Adrenal gland (tissue), 12 donors: ENCODE measurements around the gene CEP41. TPM values are rescaled to one million over a fixed set of nuclear protein-coding genes. Genes with fewer than 3 reads are reported as not detected.

Experiments used
- DNase-seq, 7 donors: peaks; one replicate each; pipeline ENCODE4 v3.0.0-alpha.2; 2019 to 2020
- H3K27ac ChIP-seq, 5 donors: fragments of 200-600 bp; sonication (generic) in 4 of 5; 1 replicate in 3 of 5; 2 replicates in 2 of 5; pipeline versions ENCODE4 v1.5.1 to v1.8.0; 2016 to 2020; ENCODE audit warnings: mild to moderate bottlenecking in 1 of 5
- H3K27me3 ChIP-seq: fragments of 200-600 bp; 2 replicates; pipeline ENCODE4 v1.8.0; 2021
- H3K36me3 ChIP-seq, 2 donors: fragments of 200-600 bp; replicated peaks in 1 of 2; 1 replicate in 1 of 2; 2 replicates in 1 of 2; pipeline versions ENCODE4 v1.5.1 to v1.8.0; 2018 to 2022
- H3K4me1 ChIP-seq, 2 donors: fragments of 200-600 bp; replicated peaks in 1 of 2; 1 replicate in 1 of 2; 2 replicates in 1 of 2; pipeline versions ENCODE4 v1.5.1 to v1.8.0; 2018 to 2021
- H3K4me3 ChIP-seq, 4 donors: fragments of 200-600 bp; sonication (generic) in 3 of 4; one replicate each; pipeline ENCODE4 v1.5.1; 2016 to 2018
- H3K9me3 ChIP-seq, 3 donors: fragments of 200-600 bp; sonication (generic) in 1 of 3; replicated peaks in 1 of 3; 1 replicate in 2 of 3; 2 replicates in 1 of 3; pipeline versions ENCODE4 v1.5.1 to v1.8.0; 2016 to 2021
- POLR2A ChIP-seq, 2 donors: fragments of 450-650 bp; IDR thresholded peaks; one replicate each; pipeline ENCODE4 v1.6.1; 2017; ENCODE audit warnings: antibody characterized with exemption in 2 of 2, mild to moderate bottlenecking in 2 of 2, moderate library complexity in 1 of 2
- WGBS, 4 donors: extraction: QIAGEN DNeasy Blood & Tissue Kit in 2 of 4; methylation state at CpG; one replicate each; pipeline versions ENCODE4 v1.1.5 to v1.1.7; 2013 to 2017; 5-methylcytosine and 5-hydroxymethylcytosine counted together
- intact Hi-C, 2 donors: fragments of 100-400 bp; cut with DNase I; formaldehyde crosslinking; loops; one replicate each; pipeline versions ENCODE4 v1.14.1 to v1.15.0; 2022 to 2023
- polyA plus RNA-seq, 3 donors: library from polyadenylated mRNA; stranded (reverse); fragments of 200-250 nt in 2 of 3; fragments of 350-450 nt in 1 of 3; fragmentation: Illumina TruSeq in 1 of 3; extraction: RNeasy Lipid Tissue Mini Kit (QIAGEN cat#74804) in 1 of 3; gene quantifications; one replicate each; pipeline ENCODE4 v1.2.3, GENCODE V29; 2013 to 2014
- total RNA-seq, 9 donors: library from RNA; depleted of rRNA in 4 of 9; stranded (reverse); fragments of >200 nt in 4 of 9; fragments of 120-200 nt in 1 of 9; fragmentation: NEBNext Ultra II Directional in 1 of 9; extraction: Animal tissue kit (Norgen Biotek cat#: 25700) in 1 of 9; gene quantifications; one replicate each; pipeline versions ENCODE4 v1.1.0 to v1.2.4, GENCODE V29; 2013 to 2023
- TF ChIP-seq, protein P1 (sequence below), 6 experiments: fragments of 450-650 bp in 4 of 6; fragments of 200-600 bp in 2 of 6; sonication (generic) in 1 of 6; IDR thresholded peaks; 1 replicate in 5 of 6; 2 replicates in 1 of 6; pipeline versions ENCODE4 v1.5.1 to v1.8.0; 2016 to 2021; ENCODE audit warnings: antibody characterized with exemption in 6 of 6, mild to moderate bottlenecking in 2 of 6, moderate library complexity in 1 of 6
- donor health status: healthy with polysubstance abuse.
- donor health status: Bipolar disorder and iron deficiency.
- donor health status: DM: yes; HTN: yes; CAD: no.
- donor health status: DM: no; HTN: no; CAD: no.
- donor health status: DM: no; HTN: no; CAD: no.
- donor health status: DM: yes; HTN: yes; CAD: no.

CEP41 gene
- total and polyA plus RNA-seq, 12 donors = 3.9 to 22.9 (median 15.4) TPM

DNA sequence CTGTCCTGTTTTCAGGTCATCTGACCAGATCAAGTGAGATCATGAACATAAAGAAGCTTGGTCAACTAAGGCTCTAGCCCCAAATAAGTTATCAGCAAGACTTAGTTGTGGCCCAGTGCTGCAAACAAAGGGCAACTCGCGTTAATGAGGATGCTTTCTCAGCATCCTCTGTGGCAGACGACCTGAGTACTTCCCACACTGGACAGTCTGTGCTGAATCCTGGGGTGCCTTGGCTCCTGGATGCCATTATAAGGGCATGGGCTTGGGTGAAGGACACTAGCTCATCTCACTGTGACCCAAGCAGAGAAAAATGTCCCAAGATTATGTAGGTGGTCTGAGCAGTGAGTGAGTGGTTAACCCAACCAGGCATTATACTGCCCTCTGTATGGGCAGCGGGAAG lies 82.3 kb downstream of the CEP41 start:
- H3K27ac ChIP-seq = peak overlapping the region in 1 of 5 donors; percentile 1
- WGBS, 4 donors = 83 to 97% (median 95%) methylated on average over 3 to 4 of the region's 4 CpGs
- DNase-seq = peak in 2 of 7 donors; percentile 3 to 14
- intact Hi-C loops = no loop called here
- no peaks in the 10 kb centered on the region for H3K36me3 ChIP-seq
- no peak for TF ChIP-seq POLR2A (IDR thresholded peaks at IDR 0.05)
- TF ChIP-seq, protein P1, sequence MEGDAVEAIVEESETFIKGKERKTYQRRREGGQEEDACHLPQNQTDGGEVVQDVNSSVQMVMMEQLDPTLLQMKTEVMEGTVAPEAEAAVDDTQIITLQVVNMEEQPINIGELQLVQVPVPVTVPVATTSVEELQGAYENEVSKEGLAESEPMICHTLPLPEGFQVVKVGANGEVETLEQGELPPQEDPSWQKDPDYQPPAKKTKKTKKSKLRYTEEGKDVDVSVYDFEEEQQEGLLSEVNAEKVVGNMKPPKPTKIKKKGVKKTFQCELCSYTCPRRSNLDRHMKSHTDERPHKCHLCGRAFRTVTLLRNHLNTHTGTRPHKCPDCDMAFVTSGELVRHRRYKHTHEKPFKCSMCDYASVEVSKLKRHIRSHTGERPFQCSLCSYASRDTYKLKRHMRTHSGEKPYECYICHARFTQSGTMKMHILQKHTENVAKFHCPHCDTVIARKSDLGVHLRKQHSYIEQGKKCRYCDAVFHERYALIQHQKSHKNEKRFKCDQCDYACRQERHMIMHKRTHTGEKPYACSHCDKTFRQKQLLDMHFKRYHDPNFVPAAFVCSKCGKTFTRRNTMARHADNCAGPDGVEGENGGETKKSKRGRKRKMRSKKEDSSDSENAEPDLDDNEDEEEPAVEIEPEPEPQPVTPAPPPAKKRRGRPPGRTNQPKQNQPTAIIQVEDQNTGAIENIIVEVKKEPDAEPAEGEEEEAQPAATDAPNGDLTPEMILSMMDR (IDR thresholded peaks at IDR 0.05) = no peak
- H3K4me1 ChIP-seq = peaks cover 14 to 23% of the 10 kb centered on the region in 2 donors
- no peaks in the 10 kb centered on the region for H3K27me3 ChIP-seq
- H3K4me3 ChIP-seq = no peak overlapping the region
- H3K9me3 ChIP-seq = peaks cover 0 to 7% (median 0%) of the 10 kb centered on the region in 3 donors

DNA sequence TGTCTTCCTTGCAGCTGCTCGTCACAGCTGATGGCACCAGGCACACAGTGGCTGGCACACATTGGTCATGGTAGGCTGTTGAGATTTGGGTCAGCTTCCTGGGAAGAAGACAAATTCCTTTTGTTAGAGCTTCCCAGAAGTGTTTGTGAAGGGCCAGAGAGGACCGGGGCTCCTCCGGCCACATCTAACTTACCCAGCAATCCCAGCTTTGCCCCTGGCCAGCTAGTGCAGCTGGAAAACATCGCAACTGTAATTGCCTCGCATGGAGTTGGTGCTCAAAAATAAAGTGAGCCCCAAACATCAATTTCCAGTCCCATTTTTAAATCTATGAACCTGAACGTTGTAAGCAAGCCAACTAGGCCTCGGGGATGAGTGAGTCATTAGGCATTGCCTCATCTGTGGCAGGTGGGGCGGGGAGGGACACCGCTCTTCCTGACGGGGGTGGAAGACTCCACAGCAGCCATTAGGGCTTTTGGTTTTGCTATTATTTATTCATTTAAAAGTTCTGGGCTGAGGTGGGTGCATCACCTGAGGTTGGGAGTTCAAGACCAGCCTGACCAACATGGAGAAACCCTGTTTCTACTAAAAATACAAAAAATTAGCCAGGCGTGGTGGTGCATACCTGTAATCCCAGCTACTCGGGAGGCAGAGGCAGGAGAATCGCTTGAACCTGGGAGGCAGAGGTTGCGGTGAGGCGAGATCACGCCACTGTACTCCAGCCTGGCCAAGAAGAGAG lies 83.8 kb downstream of the CEP41 start:
- WGBS, 4 donors = 61 to 65% (median 64%) methylated on average over 16 of the region's 16 CpGs
- intact Hi-C loops = no loop called here
- Histone ChIP-seq H3K9me3 (peaks cover 0 to 7% (median 0%) of the 10 kb centered on the region in 3 donors), H3K4me3 (no peak overlapping the region), H3K36me3 (no peaks in the 10 kb centered on the region), H3K4me1 (peaks cover 21 to 27% of the 10 kb centered on the region in 2 donors), H3K27ac (peak overlapping the region; percentile 10 to 91 (median 81)), H3K27me3 (no peaks in the 10 kb centered on the region)
- TF ChIP-seq, protein P1 (IDR thresholded peaks at IDR 0.05) = no peak
- TF ChIP-seq POLR2A (IDR thresholded peaks at IDR 0.05) = no peak
- DNase-seq = peak; percentile 78 to 91 (median 87)

DNA sequence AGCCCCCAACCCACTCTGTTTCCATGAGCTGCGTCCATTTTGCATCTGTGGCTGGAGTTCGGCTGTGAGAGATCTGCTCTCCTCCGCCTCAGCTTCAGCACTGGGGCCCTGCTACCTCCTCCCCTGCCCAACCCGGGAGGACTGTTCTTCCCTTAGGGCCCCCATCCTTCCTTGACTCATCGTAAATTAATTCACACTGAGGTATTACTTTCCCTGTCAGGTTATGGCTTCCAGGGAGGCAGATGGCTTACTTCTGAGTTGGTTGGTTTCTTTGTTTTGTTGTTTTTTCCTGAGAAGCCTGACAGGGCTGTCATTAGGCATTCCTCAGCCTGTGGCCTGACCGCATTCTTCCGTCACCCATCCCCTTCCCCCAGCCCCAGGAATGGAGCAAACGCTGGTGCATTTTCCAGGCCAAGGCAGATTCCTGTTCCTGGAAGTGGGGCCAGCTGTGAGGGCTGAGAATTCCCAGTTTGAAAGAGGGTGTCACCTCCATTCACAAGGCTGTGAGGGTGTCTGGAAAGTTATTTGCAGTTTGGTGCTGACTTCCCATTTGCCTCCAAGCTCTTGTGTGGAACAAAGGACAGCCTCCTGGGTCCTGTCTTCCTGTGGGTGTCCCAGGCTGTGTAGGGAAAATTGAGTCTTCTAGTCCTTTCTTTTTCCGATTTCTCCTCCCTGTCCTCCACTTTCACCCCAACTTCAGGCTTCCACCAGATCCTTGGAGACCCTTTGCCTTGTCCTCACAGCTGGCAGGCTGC lies 84.5 kb downstream of the CEP41 start:
- peak in 6 of 7 donors; percentile 43 to 77 (median 53) for DNase-seq
- peak overlapping the region; percentile 10 to 91 (median 81) for H3K27ac ChIP-seq
- peaks cover 0 to 7% (median 0%) of the 10 kb centered on the region in 3 donors for H3K9me3 ChIP-seq
- H3K4me3 ChIP-seq = no peak overlapping the region
- peaks cover 21 to 27% of the 10 kb centered on the region in 2 donors for H3K4me1 ChIP-seq
- WGBS, 4 donors = 65 to 77% (median 72%) methylated on average over 9 of the region's 9 CpGs
- intact Hi-C loops = no loop called here
- H3K27me3 ChIP-seq = no peaks in the 10 kb centered on the region
- no peaks in the 10 kb centered on the region for H3K36me3 ChIP-seq
- TF ChIP-seq POLR2A (IDR thresholded peaks at IDR 0.05) = no peak
- TF ChIP-seq, protein P1 (IDR thresholded peaks at IDR 0.05) = no peak

DNA sequence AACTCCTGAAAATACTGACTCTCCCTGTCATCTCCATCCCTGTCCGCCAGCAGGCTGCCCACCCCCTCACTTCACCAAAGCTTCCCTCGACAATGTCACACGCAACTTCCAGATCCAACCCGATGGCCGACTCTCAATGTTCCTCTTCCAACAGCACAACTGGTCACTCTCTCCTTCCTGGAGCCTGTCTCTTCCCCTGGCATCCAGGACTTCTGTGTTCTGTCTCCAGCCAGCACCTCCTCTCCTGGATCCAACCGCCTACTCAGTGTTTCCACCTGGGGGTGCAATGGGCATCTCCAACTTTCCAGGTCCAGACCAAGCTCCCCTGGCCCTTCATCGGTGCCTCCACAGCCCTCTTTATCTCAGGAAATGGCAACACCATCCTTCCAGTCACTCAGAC lies 87.6 kb downstream of the CEP41 start:
- H3K4me3 ChIP-seq = no peak overlapping the region
- 86 to 94% (median 91%) methylated on average over 7 of the region's 7 CpGs for WGBS, 4 donors
- peak overlapping the region in 4 of 5 donors; percentile 13 to 81 (median 66) for H3K27ac ChIP-seq
- no peaks in the 10 kb centered on the region for H3K9me3 ChIP-seq
- TF ChIP-seq, protein P1 (IDR thresholded peaks at IDR 0.05) = no peak
- no peak for TF ChIP-seq POLR2A (IDR thresholded peaks at IDR 0.05)
- no peaks in the 10 kb centered on the region for H3K27me3 ChIP-seq
- peak in 2 of 7 donors; percentile 16 to 51 for DNase-seq
- no peaks in the 10 kb centered on the region for H3K36me3 ChIP-seq
- H3K4me1 ChIP-seq = peaks cover 21 to 27% of the 10 kb centered on the region in 2 donors
- intact Hi-C loops = no loop called here
